GM04503 (cell line): ENCODE results near the gene ENHO.
A peak's percentile ranks its signal among the peaks of the same experiment; 100 is the strongest.
"Not testable (repeated sequence)": the region's sequence is repeated elsewhere in the genome, so short reads cannot be mapped to it uniquely, and the experiment has no call there.

ENCODE experiments used
- DNase-seq: peaks from one replicate; pipeline ENCODE4 v3.0.0-alpha.2; 2012; ENCODE audit warnings: low read depth

Gene ENHO

DNA sequence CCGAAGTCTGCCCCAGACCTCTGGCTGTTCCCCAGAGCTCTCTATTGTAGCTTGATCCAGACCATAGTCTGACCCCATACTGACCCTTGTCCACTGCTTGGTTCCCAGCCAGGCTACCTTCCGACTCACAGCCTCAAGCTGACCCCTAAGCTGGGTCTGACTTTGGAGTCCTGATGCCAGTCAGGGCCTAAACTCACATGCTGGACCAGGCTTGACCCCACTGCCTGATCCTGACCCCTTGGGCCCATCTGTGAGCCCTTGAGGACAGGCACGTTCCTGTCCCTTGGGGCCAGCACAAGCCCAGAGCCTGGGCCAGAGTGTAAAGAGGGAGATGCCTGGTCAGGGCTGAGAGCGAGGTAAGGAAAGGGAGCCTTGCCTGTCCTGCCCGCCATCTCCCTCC, 32.7 kb upstream of the ENHO start:
- DNase-seq: no peak

- no peak for DNase-seq
Observed at GRCh38 chr9:34555002-34555348, 32.2 kb upstream of the ENHO start.

DNA sequence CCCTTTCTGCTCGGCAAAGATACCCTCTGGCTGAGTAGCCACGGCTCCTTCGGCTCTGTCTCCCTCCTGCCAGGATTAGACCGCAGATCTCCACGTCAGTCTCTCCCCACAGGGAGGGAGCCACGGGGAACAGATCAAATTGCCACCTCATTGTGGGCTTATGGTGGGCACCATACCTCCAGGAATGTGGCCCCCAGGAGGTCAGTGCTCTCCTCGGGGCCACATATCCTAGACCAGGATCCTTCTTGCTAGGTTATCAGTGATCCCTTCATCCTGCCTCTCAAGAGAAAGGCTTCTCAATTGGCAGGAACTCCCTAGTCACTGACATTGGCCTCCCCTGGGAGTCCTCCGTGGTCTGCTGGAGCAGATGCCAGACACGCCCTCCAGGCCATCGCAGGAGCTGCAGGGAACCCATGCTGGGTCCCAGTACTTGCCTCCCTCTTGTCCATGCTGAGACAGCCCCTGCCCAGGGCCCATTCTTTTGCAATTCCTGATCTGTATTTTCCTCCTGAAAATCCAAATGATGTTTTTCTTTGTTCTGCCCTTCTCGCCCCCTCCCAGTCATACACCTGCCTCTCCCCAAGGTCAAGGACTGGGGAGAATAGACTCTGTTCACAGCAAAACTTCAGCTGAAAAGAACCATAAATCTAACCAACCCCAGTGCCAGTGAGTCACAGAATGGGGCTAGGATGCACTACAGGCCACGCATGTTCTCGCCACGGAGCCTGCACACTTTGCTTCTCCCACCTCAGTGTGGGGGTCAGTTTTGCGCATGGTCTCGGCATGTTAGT, 31.6 kb upstream of the ENHO start:
- DNase-seq: no peak

DNA sequence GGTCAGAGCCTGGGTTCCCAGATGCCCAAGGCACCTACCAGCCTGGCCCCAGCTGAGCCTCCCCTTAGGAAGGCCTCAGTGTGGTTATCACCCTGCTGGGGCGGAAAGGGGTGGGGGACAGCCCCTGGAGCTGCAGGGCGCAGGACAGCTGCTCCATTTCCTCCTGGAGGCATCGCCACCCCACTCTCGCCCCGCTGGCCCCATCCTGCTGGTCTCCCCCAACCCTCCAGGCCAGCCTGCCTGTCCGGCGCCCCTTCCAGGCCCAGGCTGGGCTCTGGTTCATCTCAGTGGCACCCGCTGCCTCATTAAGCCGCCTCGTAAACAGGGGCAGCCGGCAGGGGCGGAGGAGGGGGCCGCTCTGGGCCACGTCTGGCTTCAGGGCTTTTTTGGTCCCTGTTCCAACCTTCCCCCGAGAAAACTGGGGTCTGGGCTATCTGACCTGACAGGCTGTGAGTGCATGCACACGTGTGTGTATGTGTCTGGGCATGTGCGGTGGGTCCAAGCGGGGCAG, 30.8 kb upstream of the ENHO start:
- no peak for DNase-seq

DNA sequence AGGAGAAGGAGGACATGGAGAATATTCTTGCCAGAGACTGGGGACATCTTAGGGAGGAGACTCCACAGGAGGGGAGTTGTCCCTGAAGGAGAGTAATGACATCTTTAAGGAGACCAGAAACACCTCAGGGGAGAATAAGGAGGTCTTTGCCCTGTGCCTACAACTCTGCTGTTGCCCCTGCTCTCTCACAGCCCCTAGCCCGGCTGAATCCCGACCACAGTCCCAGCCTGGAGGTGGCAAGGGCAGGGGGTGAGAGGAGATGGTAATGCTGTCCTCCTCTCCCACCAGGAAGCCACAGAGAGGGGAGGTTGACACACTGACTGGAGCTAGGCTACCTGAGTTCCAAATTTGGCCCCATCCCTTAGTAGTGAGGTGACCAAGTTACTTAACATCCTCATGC, 30.2 kb upstream of the ENHO start:
- DNase-seq: no peak

GRCh38 chr9:34552606-34552981, 29.8 kb upstream of the ENHO start:
- no peak for DNase-seq

DNA sequence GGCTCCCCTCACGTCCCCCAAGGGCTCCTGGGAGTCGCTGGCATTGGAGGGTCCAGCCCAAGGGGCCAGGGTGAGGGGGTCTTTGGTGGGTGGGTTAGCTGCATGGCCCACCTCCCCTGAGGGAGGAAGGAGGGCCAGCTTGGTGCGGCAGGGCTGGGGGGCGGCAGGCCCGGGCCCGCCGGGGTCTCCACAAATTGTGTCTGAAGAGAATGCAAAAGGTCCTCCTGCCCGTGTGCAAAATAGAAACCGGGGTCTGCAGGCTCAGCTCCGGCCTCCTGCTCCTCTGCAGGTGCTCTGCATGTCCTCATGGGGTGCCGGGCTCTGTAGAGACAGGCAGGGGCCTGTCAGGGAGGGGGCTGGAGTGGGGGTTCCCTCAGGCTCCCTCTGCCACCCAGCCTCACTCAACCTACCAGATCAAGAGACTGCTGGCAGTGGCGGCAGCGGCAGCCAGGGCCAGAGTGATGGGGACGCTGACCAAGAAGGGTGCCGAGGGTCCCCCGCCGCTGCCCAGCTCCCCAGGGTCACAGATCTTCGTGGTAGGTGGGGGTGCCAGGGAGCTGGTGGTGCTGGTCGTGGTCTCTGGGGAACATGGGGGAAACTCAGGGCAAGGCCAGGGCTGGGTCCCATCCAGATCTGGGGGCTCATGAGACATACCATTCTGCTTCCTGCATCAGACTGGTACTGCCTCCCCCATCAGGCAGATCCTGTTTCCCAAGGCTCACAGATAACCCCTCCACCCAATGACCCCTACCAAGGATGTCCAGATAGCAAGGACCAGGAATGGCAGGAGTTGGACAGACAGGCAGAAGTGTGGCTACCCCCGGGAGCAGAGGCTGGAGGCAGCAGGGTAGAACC, 29.2 kb upstream of the ENHO start:
- DNase-seq: no peak

DNA sequence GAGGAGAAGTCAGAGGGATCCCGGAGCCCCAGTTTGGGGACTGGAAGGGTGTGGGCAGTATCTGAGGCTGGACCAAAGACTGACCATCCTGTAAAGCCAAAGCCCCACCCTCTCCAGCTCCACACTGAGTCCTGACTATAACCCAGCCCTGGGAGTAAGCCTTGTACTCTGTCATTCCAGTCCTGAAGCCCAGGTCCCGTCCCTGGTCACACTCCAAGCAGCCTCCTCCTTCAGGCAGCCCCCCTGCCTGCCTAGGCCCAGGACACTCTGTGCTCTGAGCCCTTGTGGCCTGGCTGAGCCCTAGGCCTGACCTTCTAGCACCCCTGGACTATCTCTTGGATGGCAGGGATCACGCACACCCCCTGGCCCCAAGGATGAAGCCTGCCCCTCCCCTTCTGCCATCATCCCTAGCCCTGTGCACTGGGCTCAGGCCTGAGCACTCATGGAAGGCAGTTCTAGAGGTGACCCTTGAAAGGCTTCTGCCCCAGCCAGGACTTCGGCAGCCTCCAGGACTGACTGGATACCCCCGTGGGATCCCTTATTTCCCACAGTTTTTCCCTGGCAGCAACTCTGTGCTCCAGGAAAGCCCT, 28.0 kb upstream of the ENHO start:
- no peak for DNase-seq

- DNase-seq: no peak
Observed at GRCh38 chr9:34550016-34550680, 27.4 kb upstream of the ENHO start.

- no peak for DNase-seq
Observed at GRCh38 chr9:34549407-34549732, 26.6 kb upstream of the ENHO start.

GRCh38 chr9:34547960-34548611, 25.3 kb upstream of the ENHO start:
- DNase-seq: peak; percentile 30

GRCh38 chr9:34546834-34547827, 24.3 kb upstream of the ENHO start:
- peak; percentile 28 for DNase-seq

GRCh38 chr9:34546102-34546833, 23.5 kb upstream of the ENHO start:
- no peak for DNase-seq

GRCh38 chr9:34545497-34545896, 22.7 kb upstream of the ENHO start:
- no peak for DNase-seq

GRCh38 chr9:34544035-34544434, 21.2 kb upstream of the ENHO start:
- no peak for DNase-seq

DNA sequence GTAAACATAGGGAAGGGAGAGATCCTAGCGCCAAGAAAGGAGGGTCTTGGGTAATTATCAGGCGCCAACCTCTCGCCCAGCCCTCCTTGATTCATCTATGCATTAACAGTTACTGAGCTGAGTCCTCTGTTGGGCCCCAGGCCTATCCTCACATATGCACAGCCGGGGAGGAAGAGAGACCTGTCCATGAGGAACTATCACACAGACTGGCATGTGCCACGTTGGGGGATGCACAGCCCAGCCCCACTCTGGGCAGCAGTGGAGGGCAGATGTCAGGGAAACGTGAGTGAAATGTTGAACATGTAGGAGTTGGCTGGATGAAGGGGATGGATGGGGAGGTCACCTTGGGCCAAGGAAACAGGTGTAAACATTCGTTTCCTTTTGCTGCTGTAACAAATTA, 18.8 kb upstream of the ENHO start:
- DNase-seq: no peak

DNA sequence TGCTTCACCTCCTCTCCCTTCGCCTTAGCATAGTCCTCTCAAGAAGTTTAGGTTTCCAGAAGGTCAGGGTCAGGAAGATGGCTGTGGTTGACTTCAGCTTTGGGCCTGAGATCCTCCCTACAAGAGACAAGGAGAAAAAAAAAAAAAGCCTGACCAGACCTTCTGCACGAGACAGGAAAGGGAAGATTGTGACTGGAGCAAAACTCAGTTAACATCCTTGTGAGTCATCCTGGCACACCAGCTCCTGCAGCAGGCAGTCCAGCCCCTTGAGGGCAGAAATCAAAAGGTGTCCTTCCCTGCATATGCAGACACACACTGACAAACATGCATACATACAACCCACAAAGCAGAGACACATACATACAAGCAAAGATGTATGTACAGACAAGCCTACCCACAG, 18.0 kb upstream of the ENHO start:
- peak; percentile 43 for DNase-seq

GRCh38 chr9:34536685-34537084, 13.9 kb upstream of the ENHO start:
- no peak for DNase-seq

GRCh38 chr9:34532041-34532440, 9.3 kb upstream of the ENHO start:
- DNase-seq: not testable (repeated sequence)

DNA sequence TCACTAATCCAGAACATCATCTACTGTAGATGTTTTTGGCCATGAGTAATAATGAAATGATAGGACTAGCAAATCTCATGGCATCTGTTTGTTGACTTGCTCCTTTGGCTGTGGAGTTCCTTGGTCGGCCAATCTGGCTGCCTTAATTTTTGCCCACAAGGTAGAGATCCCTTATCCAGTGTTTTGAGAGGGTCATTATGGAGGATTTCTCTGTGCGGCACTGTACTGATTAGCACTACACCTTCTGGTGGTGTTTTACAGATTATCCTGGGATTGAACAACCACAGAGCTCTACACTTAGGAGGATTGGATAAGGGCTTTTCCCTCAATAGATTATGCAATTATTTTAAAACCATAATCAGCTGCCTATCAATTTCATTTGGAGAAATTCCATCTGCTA, 3.2 kb upstream of the ENHO start:
- DNase-seq: no peak
